Upper lobe of left lung (tissue), 6 donors: ENCODE measurements around the gene ARID5A. TPM values are rescaled to one million over a fixed set of nuclear protein-coding genes. Genes with fewer than 3 reads are reported as not detected.

ENCODE experiments used
- ATAC-seq, 2 donors: fragments of 200-7000 bp; cut with Tn5 transposase; one replicate each; pipeline ENCODE4 v1.9.1; 2022; ENCODE audit warnings: mild to moderate bottlenecking in 2 of 2, moderate library complexity in 2 of 2; ENCODE audit not compliant: low FRiP score in 2 of 2
- DNase-seq, 2 donors: peaks; one replicate each; pipeline ENCODE4 v3.0.0-alpha.2; 2019 to 2020
- H3K27ac ChIP-seq, 4 donors: fragments of 200-600 bp; sonication (generic); one replicate each; pipeline ENCODE4 v1.5.1; 2016 to 2019
- H3K27me3 ChIP-seq, 4 donors: fragments of 200-600 bp; sonication (generic); one replicate each; pipeline ENCODE4 v1.5.1; 2017 to 2019
- H3K36me3 ChIP-seq, 4 donors: fragments of 200-600 bp; sonication (generic); one replicate each; pipeline ENCODE4 v1.5.1; 2016 to 2019
- H3K4me1 ChIP-seq, 4 donors: fragments of 200-600 bp; sonication (generic); one replicate each; pipeline ENCODE4 v1.5.1; 2018 to 2019
- H3K4me3 ChIP-seq, 4 donors: fragments of 200-600 bp; sonication (generic); one replicate each; pipeline ENCODE4 v1.5.1; 2017 to 2019; ENCODE audit warnings: mild to moderate bottlenecking in 2 of 4, moderate library complexity in 1 of 4
- H3K9me3 ChIP-seq, 4 donors: fragments of 200-600 bp; sonication (generic); one replicate each; pipeline ENCODE4 v1.5.1; 2018 to 2019
- EP300 ChIP-seq, 4 donors: sonication (generic); formaldehyde crosslinking; IDR thresholded peaks; one replicate each; pipeline ENCODE4 v1.5.1; 2017; ENCODE audit warnings: antibody characterized with exemption in 4 of 4, control low read depth in 2 of 4
- POLR2A ChIP-seq, 4 donors: fragments of 450-650 bp; IDR thresholded peaks; one replicate each; pipeline ENCODE4 v1.5.1; 2016 to 2017; ENCODE audit warnings: antibody characterized with exemption in 4 of 4, mild to moderate bottlenecking in 2 of 4
- POLR2AphosphoS5 ChIP-seq, 2 donors: sonication (generic); formaldehyde crosslinking; IDR thresholded peaks; one replicate each; pipeline ENCODE4 v1.5.1; 2017; ENCODE audit warnings: antibody characterized with exemption in 2 of 2
- WGBS, 2 donors: methylation state at CpG; one replicate each; pipeline ENCODE4 v1.1.5; 2017 to 2018; 5-methylcytosine and 5-hydroxymethylcytosine counted together
- total RNA-seq, 6 donors: library from RNA; depleted of rRNA in 4 of 6; stranded (reverse); fragments of >200 nt in 4 of 6; gene quantifications; one replicate each; pipeline versions ENCODE4 v1.1.0 to v1.2.1, GENCODE V29; 2016 to 2021
- TF ChIP-seq, protein P1 (sequence below), 6 experiments: fragments of 450-650 bp in 4 of 6; fragments of 200-600 bp in 2 of 6; sonication (generic) in 2 of 6; IDR thresholded peaks; one replicate each; pipeline ENCODE4 v1.5.1; 2016 to 2019; ENCODE audit warnings: antibody characterized with exemption in 6 of 6
- donor health status: DM: no; HTN: no; CAD: no; lungs with moderate emphysema.
- donor health status: DM: no; HTN: yes; CAD: no; lungs with severe emphysema.

Gene ARID5A
- total RNA-seq, 6 donors from 2014 or later: 18.6 to 57.2 (median 39.7) TPM

DNA sequence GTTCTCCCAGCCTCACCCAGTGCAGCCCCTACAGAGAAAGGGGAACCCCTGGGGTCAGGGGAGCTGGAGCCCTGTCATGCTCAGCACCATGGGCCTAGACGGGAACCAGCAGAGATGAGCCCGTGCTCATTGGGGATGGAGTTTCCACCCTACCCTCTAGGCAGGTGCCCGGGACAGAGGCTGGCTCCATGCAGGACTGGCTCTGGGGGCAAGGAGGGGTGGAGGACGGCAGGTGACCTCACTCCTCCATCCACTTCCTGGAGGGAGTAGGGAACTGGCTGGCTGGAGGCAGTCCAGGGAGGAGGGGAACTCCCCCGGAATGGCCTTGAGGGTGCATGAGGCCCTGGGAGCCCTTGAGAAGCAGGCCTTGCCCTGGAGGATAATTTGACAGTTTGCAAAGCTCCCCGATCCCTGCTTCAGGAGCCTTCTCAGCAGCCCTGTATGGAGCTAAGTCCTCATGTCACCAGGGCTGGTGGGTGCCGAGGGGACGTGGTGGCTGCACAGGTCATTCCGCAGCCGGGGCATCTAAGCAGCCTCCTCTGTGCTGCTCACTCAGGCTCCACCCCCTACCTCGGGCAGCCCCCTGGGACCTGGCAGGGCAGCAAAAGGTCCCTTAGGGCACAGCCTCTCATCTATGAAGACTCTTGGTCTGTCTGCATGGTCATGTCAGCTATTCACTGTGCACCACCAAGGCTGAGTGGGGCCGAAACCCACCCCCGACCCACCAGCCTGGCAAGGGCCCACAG, 33.5 kb upstream of the ARID5A start:
- peak overlapping the region in 3 of 4 donors; percentile 7 to 60 (median 28) for H3K27ac ChIP-seq
- 67 to 68% methylated on average over 3 to 12 of the region's 13 CpGs for WGBS, 2 donors
- H3K9me3 ChIP-seq: no peaks in the 10 kb centered on the region
- H3K36me3 ChIP-seq: no peaks in the 10 kb centered on the region
- TF ChIP-seq, protein P1, sequence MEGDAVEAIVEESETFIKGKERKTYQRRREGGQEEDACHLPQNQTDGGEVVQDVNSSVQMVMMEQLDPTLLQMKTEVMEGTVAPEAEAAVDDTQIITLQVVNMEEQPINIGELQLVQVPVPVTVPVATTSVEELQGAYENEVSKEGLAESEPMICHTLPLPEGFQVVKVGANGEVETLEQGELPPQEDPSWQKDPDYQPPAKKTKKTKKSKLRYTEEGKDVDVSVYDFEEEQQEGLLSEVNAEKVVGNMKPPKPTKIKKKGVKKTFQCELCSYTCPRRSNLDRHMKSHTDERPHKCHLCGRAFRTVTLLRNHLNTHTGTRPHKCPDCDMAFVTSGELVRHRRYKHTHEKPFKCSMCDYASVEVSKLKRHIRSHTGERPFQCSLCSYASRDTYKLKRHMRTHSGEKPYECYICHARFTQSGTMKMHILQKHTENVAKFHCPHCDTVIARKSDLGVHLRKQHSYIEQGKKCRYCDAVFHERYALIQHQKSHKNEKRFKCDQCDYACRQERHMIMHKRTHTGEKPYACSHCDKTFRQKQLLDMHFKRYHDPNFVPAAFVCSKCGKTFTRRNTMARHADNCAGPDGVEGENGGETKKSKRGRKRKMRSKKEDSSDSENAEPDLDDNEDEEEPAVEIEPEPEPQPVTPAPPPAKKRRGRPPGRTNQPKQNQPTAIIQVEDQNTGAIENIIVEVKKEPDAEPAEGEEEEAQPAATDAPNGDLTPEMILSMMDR (IDR thresholded peaks at IDR 0.05): no peak
- no peak for TF ChIP-seq EP300 (IDR thresholded peaks at IDR 0.05)
- peak in 1 of 2 donors; percentile 27 for ATAC-seq
- H3K4me3 ChIP-seq: no peak overlapping the region
- no peaks in the 10 kb centered on the region for H3K27me3 ChIP-seq
- H3K4me1 ChIP-seq: peaks cover 33 to 51% (median 41%) of the 10 kb centered on the region in 4 donors
- peak; percentile 44 to 51 for DNase-seq

DNA sequence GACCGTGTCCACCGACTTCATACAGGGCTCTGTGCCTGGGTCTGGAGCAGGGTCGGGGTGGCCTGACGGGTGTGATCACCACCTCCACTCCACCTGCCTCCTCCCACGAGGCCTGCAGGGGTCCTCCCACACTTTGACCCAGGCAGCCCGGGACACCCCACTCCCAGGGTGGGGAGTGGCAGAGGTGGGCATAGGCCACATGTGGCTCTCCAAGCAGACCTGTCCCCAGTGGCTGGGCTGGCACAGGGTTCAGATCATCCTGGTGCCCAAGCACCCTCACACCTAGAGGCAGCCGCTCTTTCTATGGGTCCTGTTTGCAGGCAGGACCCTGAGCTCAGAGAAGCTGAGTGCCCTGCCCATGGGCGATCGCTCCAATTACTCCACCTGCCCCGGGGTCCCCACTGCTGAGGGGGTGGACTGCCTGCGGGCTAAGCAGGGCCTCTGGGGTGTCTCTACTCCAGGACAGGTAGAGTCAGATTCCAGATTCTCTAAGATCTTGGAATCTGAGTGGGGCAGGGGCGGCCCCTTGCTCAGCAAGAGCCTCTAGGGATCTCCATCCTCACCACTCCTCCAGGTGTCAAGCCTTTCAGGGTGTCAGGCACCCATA, 32.8 kb upstream of the ARID5A start:
- Histone ChIP-seq H3K27me3 (no peaks in the 10 kb centered on the region), H3K4me1 (peaks cover 38 to 58% (median 47%) of the 10 kb centered on the region in 4 donors), H3K9me3 (no peaks in the 10 kb centered on the region), H3K4me3 (no peak overlapping the region), H3K36me3 (no peaks in the 10 kb centered on the region), H3K27ac (peak overlapping the region in 1 of 4 donors; percentile 60)
- 94 to 97% methylated on average over 3 to 8 of the region's 12 CpGs for WGBS, 2 donors
- no peak for TF ChIP-seq EP300 (IDR thresholded peaks at IDR 0.05)
- no peak for TF ChIP-seq POLR2AphosphoS5 (IDR thresholded peaks at IDR 0.05)
- TF ChIP-seq POLR2A (IDR thresholded peaks at IDR 0.05): no peak
- TF ChIP-seq, protein P1 (IDR thresholded peaks at IDR 0.05): no peak
- ATAC-seq (no peak), DNase-seq (peak in 1 of 2 donors; percentile 42)

DNA sequence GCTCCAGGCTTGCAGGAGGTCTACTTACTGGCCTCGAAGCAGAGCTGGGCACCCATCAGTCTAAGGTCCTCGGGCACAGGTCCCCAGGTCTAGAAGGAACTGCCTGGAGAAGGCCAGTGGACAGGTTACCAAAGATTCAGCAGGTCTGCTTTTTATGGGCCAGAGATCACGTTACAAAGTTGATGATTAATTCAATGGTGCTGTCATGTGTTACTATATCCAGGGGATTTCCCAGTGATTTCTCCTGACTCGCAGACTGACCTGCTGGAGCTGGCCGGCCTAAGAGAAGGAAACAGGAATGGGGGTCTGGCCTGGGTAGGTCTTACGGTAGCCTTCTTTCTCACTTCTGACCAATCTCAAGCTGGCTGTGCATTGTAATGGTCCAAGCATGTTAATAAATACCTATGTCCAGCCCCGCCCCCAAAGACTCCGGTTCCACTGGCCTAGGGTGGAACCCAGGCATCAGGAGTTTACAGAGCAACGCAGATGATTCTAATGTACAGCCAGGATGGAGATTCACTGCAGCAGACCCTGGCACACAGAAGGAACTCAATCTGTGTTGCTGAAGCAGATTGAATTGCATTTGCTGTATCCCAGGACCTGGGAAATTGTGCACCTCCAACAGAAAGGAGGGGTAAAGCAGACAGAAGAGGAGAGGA, 31.2 kb upstream of the ARID5A start, which contains the start of gene NEURL3:
NEURL3 (minus strand) TSS at position 127 of the 659 bp plus-strand sequence; CDS start at position 56, 71 bp downstream.
- no peaks in the 10 kb centered on the region for H3K9me3 ChIP-seq
- no peak within 1 kb of the TSS for H3K4me3 ChIP-seq
- ATAC-seq: no peak
- H3K4me1 ChIP-seq: peaks cover 38 to 68% (median 52%) of the 10 kb centered on the region in 4 donors
- 56 to 62% methylated on average over 5 to 9 of the region's 9 CpGs for WGBS, 2 donors
- H3K36me3 ChIP-seq: no peaks in the 10 kb centered on the region
- peak within 1 kb of the TSS in 2 of 4 donors; percentile 8 to 35 for H3K27ac ChIP-seq
- TF ChIP-seq, protein P1 (IDR thresholded peaks at IDR 0.05): no peak
- no peak for TF ChIP-seq POLR2A (IDR thresholded peaks at IDR 0.05)
- TF ChIP-seq EP300 (IDR thresholded peaks at IDR 0.05): no peak
- TF ChIP-seq POLR2AphosphoS5 (IDR thresholded peaks at IDR 0.05): no peak
- DNase-seq: no peak
- H3K27me3 ChIP-seq: no peaks in the 10 kb centered on the region

DNA sequence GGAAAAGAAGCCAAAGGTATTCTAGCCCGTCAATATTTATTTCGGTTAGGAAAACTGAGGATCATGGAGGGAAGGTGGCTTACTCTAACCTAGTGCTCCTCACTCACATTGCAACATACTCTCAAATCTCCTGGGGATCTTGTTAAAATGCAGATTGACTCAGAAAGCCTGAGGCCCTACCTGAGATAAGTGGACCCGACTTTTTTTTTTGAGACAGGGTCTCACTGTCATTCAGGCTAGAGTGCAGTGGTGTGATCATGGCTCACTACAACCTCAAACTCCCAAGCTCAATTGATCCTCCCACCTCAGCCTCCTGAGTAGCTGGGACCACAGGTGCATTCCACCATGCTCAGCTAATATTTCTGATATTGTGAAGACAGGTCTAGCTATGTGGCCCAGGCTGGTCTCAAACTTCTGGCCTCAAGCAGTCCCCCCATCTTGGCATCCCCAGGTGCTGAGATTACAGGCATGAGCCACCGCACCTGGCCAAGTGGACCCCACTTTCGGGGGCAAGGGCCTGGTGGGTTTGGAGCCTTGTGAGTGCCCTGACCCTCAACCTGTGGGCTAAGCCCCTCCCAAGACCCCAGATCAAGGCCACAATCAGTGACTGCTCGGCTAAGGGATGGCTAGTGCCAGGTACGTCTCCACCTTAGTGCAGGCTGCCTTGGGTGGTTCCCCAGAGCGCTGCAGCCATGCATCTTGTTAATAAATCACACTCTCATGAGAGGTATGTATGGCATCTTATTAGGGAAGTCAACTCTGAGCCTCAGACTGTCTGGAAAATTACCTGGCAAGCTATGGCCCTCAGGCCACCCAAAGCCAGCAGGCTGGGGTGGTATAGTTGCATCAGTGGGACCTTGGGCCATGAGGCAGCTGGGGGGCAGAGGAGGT, 30.3 kb upstream of the ARID5A start:
- Histone ChIP-seq H3K9me3 (no peaks in the 10 kb centered on the region), H3K27ac (peak overlapping the region in 1 of 4 donors; percentile 35), H3K4me3 (no peak overlapping the region), H3K36me3 (no peaks in the 10 kb centered on the region), H3K4me1 (peaks cover 38 to 59% (median 49%) of the 10 kb centered on the region in 4 donors), H3K27me3 (no peaks in the 10 kb centered on the region)
- ATAC-seq: no peak
- DNase-seq: peak in 1 of 2 donors; percentile 37
- WGBS, 2 donors: 90 to 95% methylated on average over 6 to 8 of the region's 8 CpGs
- TF ChIP-seq, protein P1 (IDR thresholded peaks at IDR 0.05): no peak
- TF ChIP-seq POLR2AphosphoS5 (IDR thresholded peaks at IDR 0.05) (no peak), POLR2A (IDR thresholded peaks at IDR 0.05) (no peak), EP300 (IDR thresholded peaks at IDR 0.05) (no peak)
